ENCODE measurements around the gene ALDH1B1.

Gene ALDH1B1

DNA sequence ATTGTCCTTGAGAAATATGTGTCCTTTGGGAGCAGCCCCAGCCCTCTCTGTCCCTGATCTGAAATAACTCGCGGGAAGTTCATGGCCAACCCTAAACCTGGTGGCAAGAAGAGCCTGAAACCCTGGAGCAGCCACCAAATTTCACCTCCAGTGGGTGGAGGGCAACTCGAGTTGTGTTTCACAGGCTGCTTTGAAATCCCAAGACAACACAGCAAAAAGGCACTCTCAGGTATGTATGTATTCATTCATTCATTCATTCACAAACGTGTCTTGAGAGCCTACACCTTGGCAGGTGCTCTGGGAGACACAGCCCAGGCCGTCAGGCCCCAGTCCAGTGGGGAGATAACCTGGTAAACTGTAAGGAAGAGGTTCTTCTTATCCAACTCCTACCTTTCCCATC lies 35.7 kb upstream of the ALDH1B1 start:
- no peak overlapping the region for H3K4me3 ChIP-seq (ENCODE audit: low read length)
- H3K36me3 ChIP-seq (ENCODE audit: insufficient read depth, low read length): no peaks in the 10 kb centered on the region
- H3K9me3 ChIP-seq (ENCODE audit: low read length): no peaks in the 10 kb centered on the region
- H3K4me1 ChIP-seq (ENCODE audit: insufficient read depth, low read length): peaks cover 20% of the 10 kb centered on the region
- H3K27me3 ChIP-seq (ENCODE audit: insufficient read depth, low read length): peaks cover 6% of the 10 kb centered on the region
- no peak overlapping the region for H2AFZ ChIP-seq (ENCODE audit: low read depth, low read length)

DNA sequence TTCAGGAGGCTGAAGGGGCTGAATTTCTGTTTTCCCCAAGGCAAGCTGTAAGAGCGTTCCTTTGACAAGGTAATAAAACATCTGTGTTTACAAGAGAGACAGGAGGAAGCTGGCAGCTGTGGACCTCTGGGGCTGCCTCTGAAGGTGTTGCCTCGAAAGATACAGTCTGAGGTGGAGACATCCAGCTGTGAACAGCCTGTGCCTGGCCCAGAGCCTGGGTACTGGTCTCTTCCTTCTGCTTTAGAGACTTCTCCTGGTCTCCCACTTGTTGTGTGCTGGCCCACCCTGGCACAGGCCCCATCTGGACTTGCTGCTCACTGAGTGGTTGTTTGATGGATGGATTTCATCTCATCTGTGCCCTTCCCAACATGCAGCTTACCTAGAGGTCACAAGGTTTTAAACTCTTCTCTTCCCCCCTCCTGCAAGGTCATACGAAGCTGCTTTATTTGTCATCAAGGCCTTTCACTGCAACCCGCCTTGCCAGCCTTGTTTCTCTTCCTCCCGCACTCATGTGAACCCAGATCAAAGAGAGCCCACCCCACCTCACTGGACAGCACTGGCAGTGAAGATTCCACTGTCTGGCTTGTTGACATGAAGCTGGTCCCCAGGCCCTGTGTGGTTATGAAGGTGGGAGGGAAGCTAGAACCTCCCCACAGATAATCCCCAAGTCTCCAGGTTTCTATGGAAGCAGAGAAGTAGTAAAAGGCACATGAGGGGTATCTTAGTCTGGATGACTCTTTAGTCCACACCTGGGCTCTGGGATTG lies 35.0 kb upstream of the ALDH1B1 start:
- H3K36me3 ChIP-seq (ENCODE audit: insufficient read depth, low read length): no peaks in the 10 kb centered on the region
- H3K27me3 ChIP-seq (ENCODE audit: insufficient read depth, low read length): peaks cover 4% of the 10 kb centered on the region
- H3K4me3 ChIP-seq (ENCODE audit: low read length): no peak overlapping the region
- peaks cover 23% of the 10 kb centered on the region for H3K4me1 ChIP-seq (ENCODE audit: insufficient read depth, low read length)
- H2AFZ ChIP-seq (ENCODE audit: low read depth, low read length): no peak overlapping the region
- no peaks in the 10 kb centered on the region for H3K9me3 ChIP-seq (ENCODE audit: low read length)

DNA sequence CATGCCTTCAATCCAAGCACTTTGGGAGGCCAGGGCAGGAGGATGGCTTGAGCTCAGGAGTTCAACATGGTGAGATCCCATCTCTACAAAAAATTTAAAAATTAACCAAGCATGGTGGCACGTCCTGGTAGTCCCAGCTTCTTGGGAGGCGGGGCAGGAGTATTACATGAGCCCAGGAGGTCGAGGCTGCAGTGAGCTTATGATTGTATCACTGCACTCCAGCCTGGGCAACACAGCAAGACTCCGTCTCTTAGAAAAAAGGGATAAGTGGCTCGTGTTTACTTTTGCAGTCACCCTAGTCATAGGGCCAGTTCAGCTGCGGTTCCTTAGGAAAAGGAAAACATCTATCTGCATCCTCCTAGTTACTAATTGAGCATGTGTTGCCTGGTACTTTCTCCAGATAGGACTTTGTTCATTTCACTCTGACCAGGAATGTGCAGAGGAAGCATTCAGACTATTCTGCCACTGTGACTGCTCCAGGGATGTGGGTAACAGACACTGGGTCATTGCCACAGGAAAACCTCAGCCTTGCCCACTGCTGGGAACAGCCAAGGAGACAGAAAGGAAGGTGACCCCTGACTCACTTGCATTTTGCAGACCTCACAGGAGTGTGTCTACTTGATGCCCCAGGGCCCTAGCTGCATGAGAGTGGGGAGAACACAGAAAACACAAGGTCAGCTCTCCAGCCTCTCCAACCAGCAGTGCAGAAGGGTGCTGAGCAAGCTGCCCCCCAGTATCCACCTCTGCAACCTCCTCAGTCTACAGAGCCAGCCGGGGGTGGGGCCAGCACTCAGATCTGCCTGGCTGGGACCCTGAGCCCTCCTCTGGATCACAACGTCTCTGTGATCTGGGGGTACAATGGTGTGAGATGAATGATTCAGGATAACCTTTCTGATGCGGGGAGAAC lies 33.9 kb upstream of the ALDH1B1 start:
- Histone ChIP-seq H3K36me3 (ENCODE audit: insufficient read depth, low read length) (no peaks in the 10 kb centered on the region), H3K27me3 (ENCODE audit: insufficient read depth, low read length) (peaks cover 4% of the 10 kb centered on the region), H3K4me3 (ENCODE audit: low read length) (no peak overlapping the region), H3K9me3 (ENCODE audit: low read length) (no peaks in the 10 kb centered on the region), H3K4me1 (ENCODE audit: insufficient read depth, low read length) (peaks cover 19% of the 10 kb centered on the region), H2AFZ (ENCODE audit: low read depth, low read length) (no peak overlapping the region)

DNA sequence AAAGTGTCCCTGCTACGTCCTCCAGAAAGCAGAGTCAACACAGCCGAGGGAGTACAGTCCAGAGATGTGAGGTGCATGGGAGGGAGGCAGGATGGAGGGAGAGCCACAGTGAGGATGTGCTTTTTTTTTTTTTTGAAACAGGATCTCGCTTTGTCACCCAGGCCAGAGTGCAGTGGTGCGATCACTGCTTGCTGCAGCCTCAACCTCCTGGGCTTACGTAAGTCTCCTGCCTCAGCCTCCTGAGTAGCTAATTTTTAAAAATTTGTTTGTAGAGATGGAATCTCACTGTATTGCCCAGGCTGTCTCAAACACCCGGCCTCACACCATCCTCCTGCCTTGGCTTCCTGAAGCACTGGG lies 33.2 kb upstream of the ALDH1B1 start:
- no peak overlapping the region for H3K4me3 ChIP-seq (ENCODE audit: low read length)
- peaks cover 4% of the 10 kb centered on the region for H3K27me3 ChIP-seq (ENCODE audit: insufficient read depth, low read length)
- H3K9me3 ChIP-seq (ENCODE audit: low read length): no peaks in the 10 kb centered on the region
- peaks cover 19% of the 10 kb centered on the region for H3K4me1 ChIP-seq (ENCODE audit: insufficient read depth, low read length)
- H3K36me3 ChIP-seq (ENCODE audit: insufficient read depth, low read length): no peaks in the 10 kb centered on the region
- H2AFZ ChIP-seq (ENCODE audit: low read depth, low read length): no peak overlapping the region

DNA sequence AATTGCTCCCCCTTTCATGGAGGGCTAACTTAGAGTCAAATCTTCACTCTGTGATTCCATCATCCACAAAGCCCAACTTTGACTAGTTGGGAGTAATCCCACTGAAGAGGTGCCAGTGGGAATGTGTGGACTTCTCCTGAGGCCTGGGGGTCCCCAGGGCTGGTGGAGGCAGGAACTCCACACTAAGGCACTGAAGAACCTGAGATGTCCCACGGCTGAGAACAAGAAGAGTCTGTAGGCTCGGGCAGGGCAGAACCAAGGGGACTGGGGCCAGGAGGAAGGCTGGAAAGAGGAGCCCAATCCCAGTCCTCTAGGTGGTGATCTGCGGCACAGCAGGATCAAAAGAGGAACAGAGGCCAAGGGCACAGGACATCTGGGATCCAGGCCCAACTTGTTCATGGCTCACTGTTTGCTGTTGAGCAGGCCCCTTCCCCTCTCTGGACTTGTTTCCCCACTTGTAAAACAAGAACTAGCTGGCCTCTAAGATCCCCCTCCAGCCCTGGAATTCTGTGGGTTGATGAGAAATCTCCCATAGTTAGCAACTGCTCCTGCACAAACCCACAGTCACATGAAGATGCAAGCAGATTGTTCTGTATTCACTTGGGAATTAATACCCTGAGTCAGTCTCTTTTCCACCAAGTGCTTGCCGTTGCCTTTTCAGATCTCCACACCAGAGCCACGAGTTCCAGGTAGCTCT lies 32.7 kb upstream of the ALDH1B1 start:
- Histone ChIP-seq H3K27me3 (ENCODE audit: insufficient read depth, low read length) (peaks cover 4% of the 10 kb centered on the region), H3K4me1 (ENCODE audit: insufficient read depth, low read length) (peaks cover 19% of the 10 kb centered on the region), H2AFZ (ENCODE audit: low read depth, low read length) (no peak overlapping the region), H3K9me3 (ENCODE audit: low read length) (no peaks in the 10 kb centered on the region), H3K36me3 (ENCODE audit: insufficient read depth, low read length) (no peaks in the 10 kb centered on the region), H3K4me3 (ENCODE audit: low read length) (no peak overlapping the region)

DNA sequence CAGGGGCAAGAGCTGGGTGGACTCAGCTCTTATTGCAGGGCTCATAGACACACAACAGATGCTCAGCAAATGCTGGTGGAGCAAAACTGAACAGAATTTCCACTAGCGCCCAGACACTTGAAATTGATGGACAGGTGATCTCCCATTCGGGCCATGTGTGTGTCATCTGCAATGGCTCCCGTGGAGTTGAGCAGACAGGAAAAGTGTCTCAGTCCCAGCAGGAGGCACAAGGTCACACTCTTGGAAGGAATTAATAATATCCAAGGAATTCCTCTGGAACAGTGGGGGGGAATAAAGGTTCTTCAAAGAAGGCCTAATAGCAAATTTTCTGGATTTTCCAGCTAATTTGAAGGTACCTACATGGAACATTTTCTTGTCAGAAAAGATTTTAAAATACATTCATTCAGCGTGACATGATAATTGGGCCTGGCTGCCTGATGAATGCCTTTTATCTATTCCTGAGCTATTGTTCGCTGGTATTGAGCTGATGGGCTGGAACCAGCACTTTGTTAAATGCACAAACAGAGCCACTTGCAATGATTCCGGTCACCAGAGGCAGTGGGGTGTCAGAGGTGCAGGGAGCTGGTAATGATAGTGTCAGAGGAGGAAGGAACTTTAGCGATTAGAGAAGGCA lies 31.5 kb upstream of the ALDH1B1 start:
- peaks cover 4% of the 10 kb centered on the region for H3K27me3 ChIP-seq (ENCODE audit: insufficient read depth, low read length)
- no peak overlapping the region for H3K4me3 ChIP-seq (ENCODE audit: low read length)
- H3K4me1 ChIP-seq (ENCODE audit: insufficient read depth, low read length): peaks cover 19% of the 10 kb centered on the region
- H3K36me3 ChIP-seq (ENCODE audit: insufficient read depth, low read length): no peaks in the 10 kb centered on the region
- H2AFZ ChIP-seq (ENCODE audit: low read depth, low read length): no peak overlapping the region
- H3K9me3 ChIP-seq (ENCODE audit: low read length): no peaks in the 10 kb centered on the region

DNA sequence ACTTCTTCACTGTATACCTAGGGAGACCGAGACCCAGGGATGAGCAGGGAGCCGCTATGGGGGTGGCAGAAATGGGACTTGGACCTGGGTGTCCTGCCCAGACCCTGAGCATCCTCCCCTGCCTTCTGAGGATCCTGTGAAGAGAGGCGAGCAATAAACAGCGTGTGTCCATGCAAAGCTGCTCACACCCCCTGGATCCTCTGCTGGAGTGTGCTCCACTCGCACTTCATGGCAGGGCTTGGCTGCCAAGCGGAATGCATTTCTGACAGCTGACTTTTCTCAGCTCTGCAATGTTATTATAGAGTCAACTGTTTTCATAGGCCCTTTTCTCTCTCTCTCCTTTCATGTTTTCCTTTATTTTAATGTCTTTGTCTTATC lies 31.0 kb upstream of the ALDH1B1 start:
- Histone ChIP-seq H3K27me3 (ENCODE audit: insufficient read depth, low read length) (peaks cover 4% of the 10 kb centered on the region), H3K4me3 (ENCODE audit: low read length) (no peak overlapping the region)

DNA sequence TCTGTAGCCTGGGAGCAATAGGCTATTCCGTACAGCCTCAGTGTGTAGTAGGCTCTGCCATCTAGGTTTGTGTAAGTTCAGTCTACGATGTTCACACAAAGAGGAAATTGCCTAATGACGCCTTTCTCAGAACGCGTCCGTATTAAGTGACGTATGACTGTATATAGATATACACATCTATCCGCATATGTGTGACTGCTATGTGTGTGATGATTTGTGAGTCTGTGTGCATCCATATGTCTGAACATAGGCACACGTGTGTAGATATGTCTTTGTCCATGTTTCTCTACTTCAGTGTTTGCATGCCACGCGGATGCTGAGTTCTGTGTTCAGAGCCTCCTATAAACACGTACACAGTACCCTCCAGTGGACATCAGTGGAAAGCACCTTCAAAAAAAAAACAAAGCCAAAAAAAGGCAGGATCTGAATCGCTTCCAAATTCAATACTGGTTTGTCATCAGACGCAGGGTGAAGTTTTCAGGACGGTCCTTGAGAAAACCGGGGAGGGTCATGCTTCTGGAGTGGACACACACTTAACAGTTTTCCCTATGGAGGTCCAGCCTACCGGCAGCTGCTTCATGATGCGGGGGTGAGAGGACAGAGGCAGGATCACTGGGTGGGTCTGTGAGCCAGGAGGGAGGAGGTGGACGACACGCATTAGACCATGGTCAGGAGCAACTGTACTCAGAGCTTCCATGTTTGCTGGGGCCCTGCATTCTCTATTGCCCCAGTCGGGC lies 29.5 kb upstream of the ALDH1B1 start:
- Histone ChIP-seq H3K9me3 (ENCODE audit: low read length) (no peaks in the 10 kb centered on the region), H3K4me1 (ENCODE audit: insufficient read depth, low read length) (peaks cover 19% of the 10 kb centered on the region), H3K27me3 (ENCODE audit: insufficient read depth, low read length) (peaks cover 2% of the 10 kb centered on the region), H3K4me3 (ENCODE audit: low read length) (no peak overlapping the region), H3K36me3 (ENCODE audit: insufficient read depth, low read length) (no peaks in the 10 kb centered on the region), H2AFZ (ENCODE audit: low read depth, low read length) (no peak overlapping the region)

More for the DNA sequence above, 31.0 kb upstream of the ALDH1B1 start:
- no peak overlapping the region for H2AFZ ChIP-seq (ENCODE audit: low read depth, low read length)
- peaks cover 19% of the 10 kb centered on the region for H3K4me1 ChIP-seq (ENCODE audit: insufficient read depth, low read length)
- no peaks in the 10 kb centered on the region for H3K9me3 ChIP-seq (ENCODE audit: low read length)
- H3K36me3 ChIP-seq (ENCODE audit: insufficient read depth, low read length): no peaks in the 10 kb centered on the region

DNA sequence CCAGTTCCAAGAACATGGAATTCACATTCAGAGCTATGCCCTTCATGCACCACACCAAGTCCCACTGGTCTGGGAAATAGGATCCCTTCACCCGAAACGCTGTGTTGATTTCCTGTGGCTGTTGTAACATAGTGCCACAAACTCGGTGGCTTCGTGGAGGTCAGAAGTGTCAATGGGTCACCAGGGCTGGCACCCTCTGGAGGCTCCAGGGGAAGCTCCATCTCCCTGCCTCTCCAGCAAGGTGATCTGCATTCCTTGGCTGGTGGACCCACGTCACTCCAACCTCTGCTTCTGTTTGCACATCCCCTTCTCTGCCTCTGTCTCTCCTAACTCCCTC lies 28.9 kb upstream of the ALDH1B1 start:
- no peaks in the 10 kb centered on the region for H3K36me3 ChIP-seq (ENCODE audit: insufficient read depth, low read length)
- H3K4me3 ChIP-seq (ENCODE audit: low read length): no peak overlapping the region
- H3K4me1 ChIP-seq (ENCODE audit: insufficient read depth, low read length): peaks cover 19% of the 10 kb centered on the region
- H3K9me3 ChIP-seq (ENCODE audit: low read length): no peaks in the 10 kb centered on the region
- no peaks in the 10 kb centered on the region for H3K27me3 ChIP-seq (ENCODE audit: insufficient read depth, low read length)
- H2AFZ ChIP-seq (ENCODE audit: low read depth, low read length): no peak overlapping the region

DNA sequence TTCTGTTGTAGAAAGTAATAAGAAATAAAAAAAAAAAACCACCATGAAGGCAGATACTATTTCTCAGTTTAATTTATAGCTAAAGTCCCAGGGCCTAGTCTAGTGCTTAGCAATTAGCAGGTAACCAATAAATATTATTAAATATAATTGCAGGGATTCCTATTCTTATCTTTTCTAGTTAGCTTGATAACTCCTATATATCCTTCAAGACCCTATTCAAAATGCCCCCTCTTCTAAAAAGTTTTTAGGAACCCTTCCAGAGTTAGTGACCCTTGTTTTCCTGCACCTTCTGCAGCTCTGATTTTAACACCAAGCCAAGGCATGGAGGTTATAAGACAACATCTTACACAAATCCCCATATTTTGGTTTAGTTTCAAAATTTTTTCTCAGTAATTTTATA lies 24.6 kb upstream of the ALDH1B1 start:
- H2AFZ ChIP-seq (ENCODE audit: low read depth, low read length): no peak overlapping the region
- H3K9me3 ChIP-seq (ENCODE audit: low read length): no peaks in the 10 kb centered on the region
- H3K4me1 ChIP-seq (ENCODE audit: insufficient read depth, low read length): no peaks in the 10 kb centered on the region
- no peak overlapping the region for H3K4me3 ChIP-seq (ENCODE audit: low read length)
- no peaks in the 10 kb centered on the region for H3K36me3 ChIP-seq (ENCODE audit: insufficient read depth, low read length)
- no peaks in the 10 kb centered on the region for H3K27me3 ChIP-seq (ENCODE audit: insufficient read depth, low read length)

DNA sequence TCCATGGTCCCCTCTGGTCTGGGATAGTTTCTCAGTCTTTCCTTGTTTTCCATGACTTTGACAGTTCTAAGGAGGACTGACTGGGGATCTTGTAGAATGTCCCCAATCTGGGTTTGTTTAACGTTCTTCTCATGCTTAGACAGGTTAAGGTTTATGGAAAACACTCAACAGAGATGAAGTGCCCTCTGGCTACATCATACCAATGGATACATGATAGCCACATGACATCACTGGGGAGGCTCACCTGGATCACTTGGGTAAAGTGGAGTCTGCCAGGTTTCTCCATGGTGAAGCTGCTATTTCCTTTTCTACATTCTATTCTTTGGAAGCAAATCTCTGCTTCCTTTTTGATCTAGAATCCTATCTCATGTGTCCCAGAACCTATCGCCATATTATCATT lies 23.8 kb upstream of the ALDH1B1 start:
- Histone ChIP-seq H3K9me3 (ENCODE audit: low read length) (no peaks in the 10 kb centered on the region), H3K4me1 (ENCODE audit: insufficient read depth, low read length) (no peaks in the 10 kb centered on the region), H3K4me3 (ENCODE audit: low read length) (no peak overlapping the region), H3K27me3 (ENCODE audit: insufficient read depth, low read length) (no peaks in the 10 kb centered on the region), H2AFZ (ENCODE audit: low read depth, low read length) (no peak overlapping the region), H3K36me3 (ENCODE audit: insufficient read depth, low read length) (no peaks in the 10 kb centered on the region)

DNA sequence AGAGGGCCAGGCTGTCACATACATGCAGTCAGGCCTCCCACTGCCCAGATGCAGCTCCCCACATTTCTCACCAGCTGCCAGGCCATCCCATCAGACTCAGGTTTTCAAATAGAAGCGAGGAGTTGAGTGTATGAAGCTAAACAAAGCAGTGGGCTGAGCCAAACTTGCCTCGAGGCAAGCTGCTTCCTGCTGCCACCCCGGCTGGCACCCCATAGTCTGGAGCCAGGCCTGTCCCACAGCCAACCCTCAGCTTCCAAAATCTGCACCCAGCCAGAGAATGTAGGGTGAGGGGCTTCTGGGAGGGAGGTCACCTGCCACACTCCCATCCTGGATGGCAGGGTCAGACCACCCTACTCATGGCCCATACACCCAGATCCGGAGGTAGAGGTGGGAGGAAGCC lies 22.3 kb upstream of the ALDH1B1 start:
- Histone ChIP-seq H3K27me3 (ENCODE audit: insufficient read depth, low read length) (no peaks in the 10 kb centered on the region), H2AFZ (ENCODE audit: low read depth, low read length) (no peak overlapping the region), H3K36me3 (ENCODE audit: insufficient read depth, low read length) (no peaks in the 10 kb centered on the region), H3K4me3 (ENCODE audit: low read length) (no peak overlapping the region), H3K4me1 (ENCODE audit: insufficient read depth, low read length) (peaks cover 4% of the 10 kb centered on the region), H3K9me3 (ENCODE audit: low read length) (no peaks in the 10 kb centered on the region)

Measured in neuron (in vitro differentiated cells).